ENCODE measurements around the gene AUTS2. TPM values are rescaled to one million over a fixed set of nuclear protein-coding genes. Genes with fewer than 3 reads are reported as not detected.

AUTS2 gene
- total and polyA plus RNA-seq, 4 donors = 4.9 to 24.4 (median 7.0) TPM

DNA sequence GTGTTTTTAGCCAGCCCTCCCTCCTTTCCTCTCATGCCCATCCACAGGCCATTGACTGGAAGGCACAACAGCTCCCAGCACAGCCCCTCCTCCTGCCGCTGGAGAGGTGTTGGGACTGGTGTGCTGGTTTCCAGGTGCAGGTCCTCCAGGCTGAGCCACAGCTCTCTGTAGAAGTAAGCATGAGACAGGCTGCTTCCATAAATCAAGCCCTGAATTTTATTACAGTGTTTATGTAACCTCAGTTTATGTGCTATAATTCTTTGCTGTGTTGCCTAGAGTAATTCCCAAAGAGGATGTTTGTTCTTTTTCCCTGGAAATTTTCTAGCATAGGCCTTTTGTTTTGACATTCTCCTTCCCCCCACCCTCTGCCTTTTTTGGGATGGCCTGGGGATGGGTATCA, 445.8 kb downstream of the AUTS2 start:
- H3K4me1 ChIP-seq (ENCODE audit: control insufficient read depth in 4 of 4, insufficient read depth in 4 of 4, low read length in 3 of 4) = no peaks in the 10 kb centered on the region
- H3K27ac ChIP-seq (ENCODE audit: low read depth in 1 of 2, low read length in 2 of 2) = no peak overlapping the region
- H3K9ac ChIP-seq (ENCODE audit: low read depth in 1 of 2, low read length in 2 of 2) = no peak overlapping the region
- DNase-seq (ENCODE audit: low spot score) = no peak
- TF ChIP-seq, protein P1, sequence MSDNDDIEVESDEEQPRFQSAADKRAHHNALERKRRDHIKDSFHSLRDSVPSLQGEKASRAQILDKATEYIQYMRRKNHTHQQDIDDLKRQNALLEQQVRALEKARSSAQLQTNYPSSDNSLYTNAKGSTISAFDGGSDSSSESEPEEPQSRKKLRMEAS (IDR thresholded peaks at IDR 0.05) = no peak
- no peak for TF ChIP-seq JUND (IDR thresholded peaks at IDR 0.05)
- TF ChIP-seq, protein P2, sequence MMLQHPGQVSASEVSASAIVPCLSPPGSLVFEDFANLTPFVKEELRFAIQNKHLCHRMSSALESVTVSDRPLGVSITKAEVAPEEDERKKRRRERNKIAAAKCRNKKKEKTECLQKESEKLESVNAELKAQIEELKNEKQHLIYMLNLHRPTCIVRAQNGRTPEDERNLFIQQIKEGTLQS (IDR thresholded peaks at IDR 0.05) = no peak
- no peak for TF ChIP-seq RAD21 (IDR thresholded peaks at IDR 0.05)
- no peak for TF ChIP-seq TAF1 (conservative IDR thresholded peaks at IDR 0.05)
- no peak for TF ChIP-seq HNF4G (IDR thresholded peaks at IDR 0.05)
- TF ChIP-seq, protein P3, sequence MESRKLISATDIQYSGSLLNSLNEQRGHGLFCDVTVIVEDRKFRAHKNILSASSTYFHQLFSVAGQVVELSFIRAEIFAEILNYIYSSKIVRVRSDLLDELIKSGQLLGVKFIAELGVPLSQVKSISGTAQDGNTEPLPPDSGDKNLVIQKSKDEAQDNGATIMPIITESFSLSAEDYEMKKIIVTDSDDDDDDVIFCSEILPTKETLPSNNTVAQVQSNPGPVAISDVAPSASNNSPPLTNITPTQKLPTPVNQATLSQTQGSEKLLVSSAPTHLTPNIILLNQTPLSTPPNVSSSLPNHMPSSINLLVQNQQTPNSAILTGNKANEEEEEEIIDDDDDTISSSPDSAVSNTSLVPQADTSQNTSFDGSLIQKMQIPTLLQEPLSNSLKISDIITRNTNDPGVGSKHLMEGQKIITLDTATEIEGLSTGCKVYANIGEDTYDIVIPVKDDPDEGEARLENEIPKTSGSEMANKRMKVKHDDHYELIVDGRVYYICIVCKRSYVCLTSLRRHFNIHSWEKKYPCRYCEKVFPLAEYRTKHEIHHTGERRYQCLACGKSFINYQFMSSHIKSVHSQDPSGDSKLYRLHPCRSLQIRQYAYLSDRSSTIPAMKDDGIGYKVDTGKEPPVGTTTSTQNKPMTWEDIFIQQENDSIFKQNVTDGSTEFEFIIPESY (IDR thresholded peaks at IDR 0.05) = no peak
- no peak for TF ChIP-seq RXRA (IDR thresholded peaks at IDR 0.05)
- TF ChIP-seq SP1 (IDR thresholded peaks at IDR 0.05) = no peak
- no peaks in the 10 kb centered on the region for H3K36me3 ChIP-seq (ENCODE audit: control insufficient read depth in 4 of 4, insufficient read depth in 3 of 4, low read depth in 1 of 4, low read length in 3 of 4)
- H3K4me3 ChIP-seq (ENCODE audit: low read depth in 1 of 3, low read length in 3 of 3) = no peak overlapping the region
- 92% methylated on average over 1 of the region's 1 CpG for WGBS
- no peaks in the 10 kb centered on the region for H3K27me3 ChIP-seq (ENCODE audit: control insufficient read depth in 4 of 4, insufficient read depth in 4 of 4, low read length in 3 of 4)
- no peaks in the 10 kb centered on the region for H3K9me3 ChIP-seq (ENCODE audit: control insufficient read depth in 4 of 4, low read length in 3 of 4)

DNA sequence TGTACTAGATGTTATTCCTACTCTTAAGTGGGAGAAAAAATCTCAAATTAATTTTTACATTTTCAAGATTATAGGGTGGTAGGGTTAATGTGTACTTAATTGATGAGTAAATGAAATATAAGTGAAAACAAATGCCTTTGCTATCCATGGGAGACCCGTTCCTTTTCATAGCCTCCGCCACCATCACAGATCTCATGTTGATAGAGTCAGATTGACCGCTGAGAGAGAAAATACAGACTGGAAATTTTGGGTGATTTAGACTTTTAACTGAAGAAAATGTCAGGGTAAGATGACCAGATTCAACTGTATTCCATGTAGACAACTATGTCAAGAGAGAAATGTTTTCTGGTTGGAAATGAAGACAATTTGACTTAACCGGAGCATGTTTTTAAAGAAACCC, 446.2 kb downstream of the AUTS2 start:
- 89% methylated on average over 4 of the region's 4 CpGs for WGBS
- H3K27ac ChIP-seq (ENCODE audit: low read depth in 1 of 2, low read length in 2 of 2) = no peak overlapping the region

More for the DNA sequence above, 446.2 kb downstream of the AUTS2 start:
- Histone ChIP-seq H3K9me3 (ENCODE audit: control insufficient read depth in 4 of 4, low read length in 3 of 4) (no peaks in the 10 kb centered on the region), H3K27me3 (ENCODE audit: control insufficient read depth in 4 of 4, insufficient read depth in 4 of 4, low read length in 3 of 4) (no peaks in the 10 kb centered on the region), H3K36me3 (ENCODE audit: control insufficient read depth in 4 of 4, insufficient read depth in 3 of 4, low read depth in 1 of 4, low read length in 3 of 4) (no peaks in the 10 kb centered on the region), H3K9ac (ENCODE audit: low read depth in 1 of 2, low read length in 2 of 2) (no peak overlapping the region), H3K4me3 (ENCODE audit: low read depth in 1 of 3, low read length in 3 of 3) (no peak overlapping the region), H3K4me1 (ENCODE audit: control insufficient read depth in 4 of 4, insufficient read depth in 4 of 4, low read length in 3 of 4) (no peaks in the 10 kb centered on the region)
- DNase-seq (ENCODE audit: low spot score) = no peak
- TF ChIP-seq HNF4A (conservative IDR thresholded peaks at IDR 0.05) (no peak), GABPA (IDR thresholded peaks at IDR 0.05 in 1 of 2, conservative IDR thresholded peaks at IDR 0.05 in 1 of 2) (no peak), RXRA (IDR thresholded peaks at IDR 0.05) (no peak), SP1 (IDR thresholded peaks at IDR 0.05) (no peak), RAD21 (IDR thresholded peaks at IDR 0.05) (no peak), NR2F2 (IDR thresholded peaks at IDR 0.05) (no peak), YY1 (IDR thresholded peaks at IDR 0.05) (no peak), HNF4G (IDR thresholded peaks at IDR 0.05) (no peak), FOXA2 (IDR thresholded peaks at IDR 0.05) (no peak), EGR1 (IDR thresholded peaks at IDR 0.05; ENCODE audit: low read depth in 2 of 2) (no peak), JUND (IDR thresholded peaks at IDR 0.05) (no peak)
- TF ChIP-seq, protein P1 (IDR thresholded peaks at IDR 0.05) = no peak
- TF ChIP-seq, protein P3 (IDR thresholded peaks at IDR 0.05) = no peak
- TF ChIP-seq, protein P4, sequence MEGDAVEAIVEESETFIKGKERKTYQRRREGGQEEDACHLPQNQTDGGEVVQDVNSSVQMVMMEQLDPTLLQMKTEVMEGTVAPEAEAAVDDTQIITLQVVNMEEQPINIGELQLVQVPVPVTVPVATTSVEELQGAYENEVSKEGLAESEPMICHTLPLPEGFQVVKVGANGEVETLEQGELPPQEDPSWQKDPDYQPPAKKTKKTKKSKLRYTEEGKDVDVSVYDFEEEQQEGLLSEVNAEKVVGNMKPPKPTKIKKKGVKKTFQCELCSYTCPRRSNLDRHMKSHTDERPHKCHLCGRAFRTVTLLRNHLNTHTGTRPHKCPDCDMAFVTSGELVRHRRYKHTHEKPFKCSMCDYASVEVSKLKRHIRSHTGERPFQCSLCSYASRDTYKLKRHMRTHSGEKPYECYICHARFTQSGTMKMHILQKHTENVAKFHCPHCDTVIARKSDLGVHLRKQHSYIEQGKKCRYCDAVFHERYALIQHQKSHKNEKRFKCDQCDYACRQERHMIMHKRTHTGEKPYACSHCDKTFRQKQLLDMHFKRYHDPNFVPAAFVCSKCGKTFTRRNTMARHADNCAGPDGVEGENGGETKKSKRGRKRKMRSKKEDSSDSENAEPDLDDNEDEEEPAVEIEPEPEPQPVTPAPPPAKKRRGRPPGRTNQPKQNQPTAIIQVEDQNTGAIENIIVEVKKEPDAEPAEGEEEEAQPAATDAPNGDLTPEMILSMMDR (IDR thresholded peaks at IDR 0.05; ENCODE audit: low read depth, low read length, missing input control) = no peak
- TF ChIP-seq, protein P5, sequence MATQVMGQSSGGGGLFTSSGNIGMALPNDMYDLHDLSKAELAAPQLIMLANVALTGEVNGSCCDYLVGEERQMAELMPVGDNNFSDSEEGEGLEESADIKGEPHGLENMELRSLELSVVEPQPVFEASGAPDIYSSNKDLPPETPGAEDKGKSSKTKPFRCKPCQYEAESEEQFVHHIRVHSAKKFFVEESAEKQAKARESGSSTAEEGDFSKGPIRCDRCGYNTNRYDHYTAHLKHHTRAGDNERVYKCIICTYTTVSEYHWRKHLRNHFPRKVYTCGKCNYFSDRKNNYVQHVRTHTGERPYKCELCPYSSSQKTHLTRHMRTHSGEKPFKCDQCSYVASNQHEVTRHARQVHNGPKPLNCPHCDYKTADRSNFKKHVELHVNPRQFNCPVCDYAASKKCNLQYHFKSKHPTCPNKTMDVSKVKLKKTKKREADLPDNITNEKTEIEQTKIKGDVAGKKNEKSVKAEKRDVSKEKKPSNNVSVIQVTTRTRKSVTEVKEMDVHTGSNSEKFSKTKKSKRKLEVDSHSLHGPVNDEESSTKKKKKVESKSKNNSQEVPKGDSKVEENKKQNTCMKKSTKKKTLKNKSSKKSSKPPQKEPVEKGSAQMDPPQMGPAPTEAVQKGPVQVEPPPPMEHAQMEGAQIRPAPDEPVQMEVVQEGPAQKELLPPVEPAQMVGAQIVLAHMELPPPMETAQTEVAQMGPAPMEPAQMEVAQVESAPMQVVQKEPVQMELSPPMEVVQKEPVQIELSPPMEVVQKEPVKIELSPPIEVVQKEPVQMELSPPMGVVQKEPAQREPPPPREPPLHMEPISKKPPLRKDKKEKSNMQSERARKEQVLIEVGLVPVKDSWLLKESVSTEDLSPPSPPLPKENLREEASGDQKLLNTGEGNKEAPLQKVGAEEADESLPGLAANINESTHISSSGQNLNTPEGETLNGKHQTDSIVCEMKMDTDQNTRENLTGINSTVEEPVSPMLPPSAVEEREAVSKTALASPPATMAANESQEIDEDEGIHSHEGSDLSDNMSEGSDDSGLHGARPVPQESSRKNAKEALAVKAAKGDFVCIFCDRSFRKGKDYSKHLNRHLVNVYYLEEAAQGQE (IDR thresholded peaks at IDR 0.05) = no peak
- TF ChIP-seq, protein P2 (IDR thresholded peaks at IDR 0.05) = no peak
